Smooth muscle cell (in vitro differentiated cells): ENCODE results near the gene TLN1. TPM values are rescaled to one million over a fixed set of nuclear protein-coding genes. Genes with fewer than 3 reads are reported as not detected.

Experiments used
- DNase-seq: peaks from one replicate; lab custom pipeline; 2025; ENCODE audit not compliant: unreplicated experiment; lab: John Stamatoyannopoulos, UW
- H2AFZ ChIP-seq: fragments of 200-600 bp; sonication (generic); 2 replicates; pipeline ENCODE4 v1.6.0; 2016; ENCODE audit warnings: antibody characterized with exemption, low read depth, mild to moderate bottlenecking
- H3F3A ChIP-seq: fragments of 200-600 bp; sonication (generic); 2 replicates; pipeline ENCODE4 v1.6.0; 2017; ENCODE audit warnings: antibody characterized with exemption, low read depth
- H3K27ac ChIP-seq: fragments of 200-600 bp; sonication (generic); 2 replicates; pipeline ENCODE4 v1.5.1; 2016; ENCODE audit warnings: low read depth, mild to moderate bottlenecking
- H3K27me3 ChIP-seq: fragments of 200-600 bp; sonication (generic); 2 replicates; pipeline ENCODE4 v1.6.1; 2016; ENCODE audit warnings: low read depth, mild to moderate bottlenecking
- H3K36me3 ChIP-seq: fragments of 200-600 bp; sonication (generic); 2 replicates; pipeline ENCODE4 v1.5.1; 2016; ENCODE audit warnings: low read depth
- H3K4me1 ChIP-seq: fragments of 200-600 bp; sonication (generic); 2 replicates; pipeline ENCODE4 v1.5.1; 2016; ENCODE audit warnings: low read depth
- H3K4me2 ChIP-seq: fragments of 200-600 bp; sonication (generic); 2 replicates; pipeline ENCODE4 v1.6.0; 2016; ENCODE audit warnings: mild to moderate bottlenecking
- H3K4me3 ChIP-seq: fragments of 200-600 bp; sonication (generic); 2 replicates; pipeline ENCODE4 v1.5.1; 2016; ENCODE audit warnings: mild to moderate bottlenecking
- H3K79me2 ChIP-seq: fragments of 200-600 bp; sonication (generic); 2 replicates; pipeline ENCODE4 v1.6.0; 2016; ENCODE audit warnings: low read depth, mild to moderate bottlenecking
- H3K9ac ChIP-seq: fragments of 200-600 bp; sonication (generic); 2 replicates; pipeline ENCODE4 v1.6.0; 2016; ENCODE audit warnings: low read depth
- H3K9me3 ChIP-seq: fragments of 200-600 bp; sonication (generic); replicated peaks from 2 replicates; pipeline ENCODE4 v1.5.1; 2016; ENCODE audit warnings: low read depth
- H4K20me1 ChIP-seq: fragments of 200-600 bp; sonication (generic); 2 replicates; pipeline ENCODE4 v1.6.0; 2016; ENCODE audit warnings: low read depth
- WGBS: methylation state at CpG from one replicate; pipeline ENCODE4 v1.1.7; 2016; ENCODE audit warnings: low lambda C conversion rate; 5-methylcytosine and 5-hydroxymethylcytosine counted together
- polyA plus RNA-seq: library from polyadenylated mRNA; unstranded; fragments of >200 nt; fragmentation: Nextera tagmentation; extraction: Ambion mirVana; gene quantifications from 2 replicates; pipeline ENCODE4 v1.2.1, GENCODE V29; 2016
- total RNA-seq: library from RNA; depleted of rRNA; stranded (reverse); fragments of >200 nt; gene quantifications from 2 replicates; pipeline ENCODE4 v1.2.3, GENCODE V29; 2014
- TF ChIP-seq, protein P1 (sequence below): fragments of 200-600 bp; sonication (generic); IDR thresholded peaks from 2 replicates; pipeline ENCODE4 v1.5.1; 2017; ENCODE audit warnings: borderline replicate concordance, mild to moderate bottlenecking, antibody characterized with exemption; ENCODE audit not compliant: insufficient read depth, poor library complexity, severe bottlenecking

The TLN1 gene
- total and polyA plus RNA-seq, 2 experiments from 2014 or later = 130 to 145 TPM

DNA sequence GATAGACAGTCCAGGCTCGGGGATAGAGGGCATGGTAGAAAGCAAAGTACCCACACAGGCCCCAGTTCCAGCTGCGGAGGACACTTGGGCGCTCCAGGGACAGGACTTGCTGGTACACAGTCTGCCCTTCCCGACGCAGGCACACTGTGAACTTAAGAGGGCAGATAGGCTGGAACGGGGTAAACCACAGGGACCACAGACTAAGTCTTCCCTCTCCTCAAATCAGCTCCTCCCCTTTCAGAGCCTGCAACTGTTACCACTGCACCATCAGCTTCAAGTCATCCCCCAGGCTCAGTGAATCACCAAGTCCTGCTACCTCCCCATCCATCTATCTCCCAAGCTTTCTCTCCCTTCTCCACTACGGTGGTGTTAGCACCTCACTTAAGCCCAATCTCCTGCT, 9.7 kb upstream of the TLN1 start:
- 89% methylated on average over 7 of the region's 7 CpGs for WGBS
- Histone ChIP-seq H3K9me3 (no peaks in the 10 kb centered on the region), H3F3A (peaks cover 8% of the 10 kb centered on the region), H3K36me3 (no peaks in the 10 kb centered on the region), H3K79me2 (peaks cover 43% of the 10 kb centered on the region), H3K9ac (no peak overlapping the region), H3K4me3 (no peak overlapping the region), H4K20me1 (peaks cover 47% of the 10 kb centered on the region), H3K27me3 (no peaks in the 10 kb centered on the region), H3K4me1 (peaks cover 8% of the 10 kb centered on the region), H3K4me2 (no peak overlapping the region), H2AFZ (no peak overlapping the region), H3K27ac (no peak overlapping the region)
- TF ChIP-seq, protein P1, sequence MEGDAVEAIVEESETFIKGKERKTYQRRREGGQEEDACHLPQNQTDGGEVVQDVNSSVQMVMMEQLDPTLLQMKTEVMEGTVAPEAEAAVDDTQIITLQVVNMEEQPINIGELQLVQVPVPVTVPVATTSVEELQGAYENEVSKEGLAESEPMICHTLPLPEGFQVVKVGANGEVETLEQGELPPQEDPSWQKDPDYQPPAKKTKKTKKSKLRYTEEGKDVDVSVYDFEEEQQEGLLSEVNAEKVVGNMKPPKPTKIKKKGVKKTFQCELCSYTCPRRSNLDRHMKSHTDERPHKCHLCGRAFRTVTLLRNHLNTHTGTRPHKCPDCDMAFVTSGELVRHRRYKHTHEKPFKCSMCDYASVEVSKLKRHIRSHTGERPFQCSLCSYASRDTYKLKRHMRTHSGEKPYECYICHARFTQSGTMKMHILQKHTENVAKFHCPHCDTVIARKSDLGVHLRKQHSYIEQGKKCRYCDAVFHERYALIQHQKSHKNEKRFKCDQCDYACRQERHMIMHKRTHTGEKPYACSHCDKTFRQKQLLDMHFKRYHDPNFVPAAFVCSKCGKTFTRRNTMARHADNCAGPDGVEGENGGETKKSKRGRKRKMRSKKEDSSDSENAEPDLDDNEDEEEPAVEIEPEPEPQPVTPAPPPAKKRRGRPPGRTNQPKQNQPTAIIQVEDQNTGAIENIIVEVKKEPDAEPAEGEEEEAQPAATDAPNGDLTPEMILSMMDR = no peak
- DNase-seq = no peak

GRCh38 chr9:35740243-35740642, 8.2 kb upstream of the TLN1 start:
- Histone ChIP-seq H3K4me3 (no peak overlapping the region), H3K4me1 (no peaks in the 10 kb centered on the region), H3F3A (peaks cover 16% of the 10 kb centered on the region), H3K9me3 (no peaks in the 10 kb centered on the region), H3K27ac (no peak overlapping the region), H3K36me3 (no peaks in the 10 kb centered on the region), H3K27me3 (no peaks in the 10 kb centered on the region), H3K79me2 (peaks cover 32% of the 10 kb centered on the region), H4K20me1 (peaks cover 43% of the 10 kb centered on the region), H3K9ac (no peak overlapping the region), H3K4me2 (no peak overlapping the region), H2AFZ (no peak overlapping the region)
- TF ChIP-seq, protein P1 = no peak
- DNase-seq = no peak
- 96% methylated on average over 6 of the region's 6 CpGs for WGBS

GRCh38 chr9:35738924-35739323, 6.9 kb upstream of the TLN1 start:
- Histone ChIP-seq H3K79me2 (peaks cover 32% of the 10 kb centered on the region), H4K20me1 (peaks cover 29% of the 10 kb centered on the region), H3K4me2 (no peak overlapping the region), H3K4me1 (peaks cover under 1% of the 10 kb centered on the region), H3K4me3 (no peak overlapping the region), H3K27ac (no peak overlapping the region), H3K9me3 (no peaks in the 10 kb centered on the region), H3K27me3 (no peaks in the 10 kb centered on the region), H3K9ac (no peak overlapping the region), H3F3A (peaks cover 24% of the 10 kb centered on the region), H3K36me3 (no peaks in the 10 kb centered on the region), H2AFZ (no peak overlapping the region)
- no peak for DNase-seq
- 96% methylated on average over 7 of the region's 7 CpGs for WGBS
- TF ChIP-seq, protein P1 = no peak

- H2AFZ ChIP-seq = no peak overlapping the region
- H3K4me1 ChIP-seq = peaks cover 8% of the 10 kb centered on the region
- H3K9me3 ChIP-seq = no peaks in the 10 kb centered on the region
- no peaks in the 10 kb centered on the region for H3K27me3 ChIP-seq
- no peak overlapping the region for H3K4me3 ChIP-seq
- H3K9ac ChIP-seq = no peak overlapping the region
- H3K4me2 ChIP-seq = no peak overlapping the region
- no peak for DNase-seq
- TF ChIP-seq, protein P1 = no peak
- H4K20me1 ChIP-seq = peaks cover 23% of the 10 kb centered on the region
- WGBS = 82% methylated on average over 4 of the region's 4 CpGs
- H3K27ac ChIP-seq = no peak overlapping the region
- H3K79me2 ChIP-seq = peaks cover 32% of the 10 kb centered on the region
- no peaks in the 10 kb centered on the region for H3K36me3 ChIP-seq
- peaks cover 24% of the 10 kb centered on the region for H3F3A ChIP-seq
Measured at GRCh38 chr9:35738186-35738585, 6.2 kb upstream of the TLN1 start.
